Liver (tissue), 9 donors: ENCODE data around the gene COL15A1. TPM values are rescaled to one million over a fixed set of nuclear protein-coding genes. Genes with fewer than 3 reads are reported as not detected.

Source experiments
- DNase-seq: peaks from one replicate; pipeline ENCODE4 v3.0.0-alpha.2; 2017; ENCODE audit warnings: low spot score
- H3K27ac ChIP-seq, 2 donors: one replicate each; pipeline ENCODE4 v1.7.0; 2013; ENCODE audit warnings: inconsistent platforms in 2 of 2, low read length in 2 of 2, control low read depth in 1 of 2, low read depth in 1 of 2, mild to moderate bottlenecking in 1 of 2
- H3K27me3 ChIP-seq, 4 donors: one replicate each; pipeline versions ENCODE4 v1.6.1 to v1.7.0; 2013; ENCODE audit warnings: low read length in 3 of 4, inconsistent platforms in 1 of 4, mild to moderate bottlenecking in 1 of 4, moderate library complexity in 1 of 4; ENCODE audit not compliant: control insufficient read depth in 4 of 4, insufficient read depth in 4 of 4
- H3K36me3 ChIP-seq, 4 donors: one replicate each; pipeline versions ENCODE4 v1.6.1 to v1.7.0; 2013; ENCODE audit warnings: low read length in 3 of 4, mild to moderate bottlenecking in 3 of 4, low read depth in 1 of 4, moderate library complexity in 1 of 4; ENCODE audit not compliant: control insufficient read depth in 4 of 4, insufficient read depth in 3 of 4
- H3K4me1 ChIP-seq, 4 donors: one replicate each; pipeline versions ENCODE4 v1.6.1 to v1.7.0; 2013; ENCODE audit warnings: low read length in 3 of 4, mild to moderate bottlenecking in 3 of 4, moderate library complexity in 1 of 4; ENCODE audit not compliant: control insufficient read depth in 4 of 4, insufficient read depth in 4 of 4
- H3K4me3 ChIP-seq, 3 donors: one replicate each; pipeline versions ENCODE4 v1.6.1 to v1.7.0; 2013; ENCODE audit warnings: low read length in 3 of 3, control low read depth in 1 of 3, low read depth in 1 of 3, mild to moderate bottlenecking in 1 of 3
- H3K9ac ChIP-seq, 2 donors: one replicate each; pipeline ENCODE4 v1.7.0; 2013; ENCODE audit warnings: low read length in 2 of 2, mild to moderate bottlenecking in 2 of 2, moderate library complexity in 2 of 2, control low read depth in 1 of 2, low read depth in 1 of 2
- H3K9me3 ChIP-seq, 4 donors: one replicate each; pipeline versions ENCODE4 v1.6.1 to v1.7.0; 2013; ENCODE audit warnings: low read length in 3 of 4; ENCODE audit not compliant: control insufficient read depth in 4 of 4
- CTCF ChIP-seq: fragments of 150-350 bp; IDR thresholded peaks from 2 replicates; pipeline ENCODE4 v1.5.1; 2017; ENCODE audit warnings: improper control_type of control experiment, low read depth, low read length; ENCODE audit not compliant: missing input control
- EGR1 ChIP-seq, 2 donors: IDR thresholded peaks; 2 replicates each; pipeline ENCODE4 v1.6.1; 2016 to 2018; ENCODE audit warnings: antibody characterized with exemption in 2 of 2, low read depth in 2 of 2
- FOXA1 ChIP-seq: IDR thresholded peaks from 2 replicates; pipeline ENCODE4 v1.6.1; 2016; ENCODE audit warnings: antibody characterized with exemption
- FOXA2 ChIP-seq: IDR thresholded peaks from 2 replicates; pipeline ENCODE4 v1.6.1; 2016; ENCODE audit warnings: antibody characterized with exemption
- GABPA ChIP-seq, 2 donors: IDR thresholded peaks in 1 of 2; conservative IDR thresholded peaks in 1 of 2; 2 replicates each; pipeline ENCODE4 v1.6.1; 2016; ENCODE audit warnings: antibody characterized with exemption in 2 of 2, mild to moderate bottlenecking in 1 of 2, moderate library complexity in 1 of 2
- HNF4A ChIP-seq, 2 donors: conservative IDR thresholded peaks; 2 replicates each; pipeline ENCODE4 v1.6.1; 2016; ENCODE audit warnings: antibody characterized with exemption in 2 of 2, mild to moderate bottlenecking in 2 of 2
- HNF4G ChIP-seq: IDR thresholded peaks from 2 replicates; pipeline ENCODE4 v1.6.1; 2016; ENCODE audit warnings: antibody characterized with exemption
- JUND ChIP-seq, 2 donors: IDR thresholded peaks; 2 replicates each; pipeline ENCODE4 v1.6.1; 2016; ENCODE audit warnings: antibody characterized with exemption in 2 of 2
- MAX ChIP-seq: IDR thresholded peaks from 2 replicates; pipeline ENCODE4 v1.6.1; 2016; ENCODE audit warnings: antibody characterized with exemption
- RAD21 ChIP-seq, 2 donors: IDR thresholded peaks; 2 replicates each; pipeline ENCODE4 v1.6.1; 2016; ENCODE audit warnings: antibody characterized with exemption in 2 of 2, mild to moderate bottlenecking in 2 of 2
- RXRA ChIP-seq, 2 donors: IDR thresholded peaks; 2 replicates each; pipeline ENCODE4 v1.6.1; 2017 to 2018; ENCODE audit warnings: antibody characterized with exemption in 2 of 2, mild to moderate bottlenecking in 1 of 2
- SP1 ChIP-seq: IDR thresholded peaks from 2 replicates; pipeline ENCODE4 v1.6.1; 2018; ENCODE audit warnings: antibody characterized with exemption, mild to moderate bottlenecking
- TAF1 ChIP-seq: conservative IDR thresholded peaks from 2 replicates; pipeline ENCODE4 v1.6.1; 2016; ENCODE audit warnings: antibody characterized with exemption, mild to moderate bottlenecking
- YY1 ChIP-seq: IDR thresholded peaks from 2 replicates; pipeline ENCODE4 v1.6.1; 2016; ENCODE audit warnings: antibody characterized with exemption, mild to moderate bottlenecking
- WGBS: extraction: QIAGEN DNeasy Blood & Tissue Kit; methylation state at CpG from one replicate; pipeline ENCODE4 v1.1.7; 2013; 5-methylcytosine and 5-hydroxymethylcytosine counted together
- polyA plus RNA-seq, 2 donors: library from polyadenylated mRNA; stranded (reverse) in 1 of 2; unstranded in 1 of 2; fragments of 200-250 nt in 1 of 2; fragments of >200 nt in 1 of 2; fragmentation: Nextera tagmentation in 1 of 2; extraction: Ambion mirVana in 1 of 2; gene quantifications; one replicate each; pipeline versions ENCODE4 v1.2.1 to v1.2.3, GENCODE V29; 2013 to 2015
- total RNA-seq, 2 donors: library from RNA; depleted of rRNA; stranded (reverse); fragments of >200 nt; gene quantifications; one replicate each; pipeline ENCODE4 v1.2.3, GENCODE V29; 2014
- TF ChIP-seq, protein P1 (sequence below): IDR thresholded peaks from 2 replicates; pipeline ENCODE4 v1.6.1; 2016; ENCODE audit warnings: antibody characterized with exemption
- donor health status: healthy.
- donor health status: healthy.
- donor health status: healthy.
- donor health status: healthy.
- donor health status: healthy.

The COL15A1 gene
- total and polyA plus RNA-seq, 4 donors = 0.10 to 0.42 (median 0.24) TPM

DNA sequence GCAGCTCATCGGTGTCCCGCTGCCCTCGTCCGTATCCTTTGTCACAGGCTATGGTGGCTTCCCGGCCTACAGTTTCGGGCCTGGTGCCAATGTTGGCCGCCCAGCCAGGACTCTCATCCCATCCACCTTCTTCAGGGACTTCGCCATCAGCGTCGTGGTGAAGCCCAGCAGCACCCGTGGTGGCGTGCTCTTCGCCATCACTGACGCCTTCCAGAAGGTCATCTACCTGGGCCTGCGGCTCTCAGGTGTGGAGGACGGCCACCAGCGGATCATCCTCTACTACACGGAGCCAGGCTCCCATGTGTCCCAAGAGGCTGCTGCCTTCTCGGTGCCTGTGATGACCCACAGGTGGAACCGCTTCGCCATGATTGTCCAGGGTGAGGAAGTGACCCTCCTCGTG lies 41.9 kb downstream of the COL15A1 start:
- WGBS = 95% methylated on average over 22 of the region's 22 CpGs
- no peak for TF ChIP-seq CTCF
- no peak for TF ChIP-seq FOXA1
- TF ChIP-seq RAD21 (IDR thresholded peaks at IDR 0.05) = no peak
- no peak for TF ChIP-seq FOXA2
- no peak for TF ChIP-seq TAF1
- TF ChIP-seq RXRA (IDR thresholded peaks at IDR 0.05) = no peak
- TF ChIP-seq MAX = no peak
- TF ChIP-seq JUND (IDR thresholded peaks at IDR 0.05) = no peak
- no peak for TF ChIP-seq GABPA (IDR thresholded peaks at IDR 0.05 in 1 of 2, conservative IDR thresholded peaks at IDR 0.05 in 1 of 2)
- TF ChIP-seq YY1 = no peak
- TF ChIP-seq HNF4G = no peak

GRCh38 chr9:98986866-98987651 lies 43.4 kb downstream of the COL15A1 start:
- Histone ChIP-seq H3K36me3 (no peaks in the 10 kb centered on the region), H3K4me3 (no peak overlapping the region), H3K27me3 (no peaks in the 10 kb centered on the region), H3K9me3 (no peaks in the 10 kb centered on the region), H3K4me1 (no peaks in the 10 kb centered on the region), H3K9ac (no peak overlapping the region), H3K27ac (no peak overlapping the region)
- no peak for TF ChIP-seq RXRA (IDR thresholded peaks at IDR 0.05)
- no peak for TF ChIP-seq JUND (IDR thresholded peaks at IDR 0.05)
- TF ChIP-seq, protein P1, sequence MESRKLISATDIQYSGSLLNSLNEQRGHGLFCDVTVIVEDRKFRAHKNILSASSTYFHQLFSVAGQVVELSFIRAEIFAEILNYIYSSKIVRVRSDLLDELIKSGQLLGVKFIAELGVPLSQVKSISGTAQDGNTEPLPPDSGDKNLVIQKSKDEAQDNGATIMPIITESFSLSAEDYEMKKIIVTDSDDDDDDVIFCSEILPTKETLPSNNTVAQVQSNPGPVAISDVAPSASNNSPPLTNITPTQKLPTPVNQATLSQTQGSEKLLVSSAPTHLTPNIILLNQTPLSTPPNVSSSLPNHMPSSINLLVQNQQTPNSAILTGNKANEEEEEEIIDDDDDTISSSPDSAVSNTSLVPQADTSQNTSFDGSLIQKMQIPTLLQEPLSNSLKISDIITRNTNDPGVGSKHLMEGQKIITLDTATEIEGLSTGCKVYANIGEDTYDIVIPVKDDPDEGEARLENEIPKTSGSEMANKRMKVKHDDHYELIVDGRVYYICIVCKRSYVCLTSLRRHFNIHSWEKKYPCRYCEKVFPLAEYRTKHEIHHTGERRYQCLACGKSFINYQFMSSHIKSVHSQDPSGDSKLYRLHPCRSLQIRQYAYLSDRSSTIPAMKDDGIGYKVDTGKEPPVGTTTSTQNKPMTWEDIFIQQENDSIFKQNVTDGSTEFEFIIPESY = no peak
- no peak for TF ChIP-seq YY1
- no peak for TF ChIP-seq FOXA1
- TF ChIP-seq CTCF = no peak
- no peak for TF ChIP-seq HNF4G
- no peak for TF ChIP-seq HNF4A (conservative IDR thresholded peaks at IDR 0.05)
- no peak for TF ChIP-seq SP1
- TF ChIP-seq RAD21 (IDR thresholded peaks at IDR 0.05) = no peak
- TF ChIP-seq EGR1 (IDR thresholded peaks at IDR 0.05; ENCODE audit: low read depth in 2 of 2) = no peak
- 82% methylated on average over 18 of the region's 18 CpGs for WGBS
- DNase-seq = no peak

More for the DNA sequence above, 41.9 kb downstream of the COL15A1 start:
- Histone ChIP-seq H3K36me3 (no peaks in the 10 kb centered on the region), H3K9me3 (no peaks in the 10 kb centered on the region), H3K27ac (no peak overlapping the region), H3K9ac (no peak overlapping the region), H3K27me3 (no peaks in the 10 kb centered on the region), H3K4me3 (no peak overlapping the region), H3K4me1 (no peaks in the 10 kb centered on the region)
- no peak for DNase-seq
